IPS-20b (cell line): ENCODE results near the gene VPS13D.

Experiments
- H3K27ac ChIP-seq: one replicate; pipeline ENCODE4 v1.5.1; 2013; ENCODE audit warnings: low read length
- H3K27me3 ChIP-seq: 2 replicates; pipeline ENCODE4 v1.6.1; 2013; ENCODE audit warnings: mild to moderate bottlenecking, low read length, inconsistent platforms; ENCODE audit not compliant: insufficient read depth
- H3K36me3 ChIP-seq: 2 replicates; pipeline ENCODE4 v1.6.1; 2013; ENCODE audit warnings: low read depth, mild to moderate bottlenecking, inconsistent platforms, low read length, moderate library complexity; ENCODE audit not compliant: insufficient read depth
- H3K4me1 ChIP-seq: 2 replicates; pipeline ENCODE4 v1.6.1; 2013; ENCODE audit warnings: mild to moderate bottlenecking, control low read depth, inconsistent platforms, low read length, moderate library complexity; ENCODE audit not compliant: insufficient read depth
- H3K4me3 ChIP-seq: 2 replicates; pipeline ENCODE4 v1.5.1; 2013; ENCODE audit warnings: mild to moderate bottlenecking, low read length, inconsistent platforms
- H3K9ac ChIP-seq: 2 replicates; pipeline ENCODE4 v1.6.1; 2013; ENCODE audit warnings: low read depth, mild to moderate bottlenecking, inconsistent platforms, low read length, moderate library complexity
- H3K9me3 ChIP-seq: 2 replicates; pipeline ENCODE4 v1.6.1; 2013; ENCODE audit warnings: mild to moderate bottlenecking, low read depth, low read length, inconsistent platforms; ENCODE audit not compliant: insufficient read depth

VPS13D gene

DNA sequence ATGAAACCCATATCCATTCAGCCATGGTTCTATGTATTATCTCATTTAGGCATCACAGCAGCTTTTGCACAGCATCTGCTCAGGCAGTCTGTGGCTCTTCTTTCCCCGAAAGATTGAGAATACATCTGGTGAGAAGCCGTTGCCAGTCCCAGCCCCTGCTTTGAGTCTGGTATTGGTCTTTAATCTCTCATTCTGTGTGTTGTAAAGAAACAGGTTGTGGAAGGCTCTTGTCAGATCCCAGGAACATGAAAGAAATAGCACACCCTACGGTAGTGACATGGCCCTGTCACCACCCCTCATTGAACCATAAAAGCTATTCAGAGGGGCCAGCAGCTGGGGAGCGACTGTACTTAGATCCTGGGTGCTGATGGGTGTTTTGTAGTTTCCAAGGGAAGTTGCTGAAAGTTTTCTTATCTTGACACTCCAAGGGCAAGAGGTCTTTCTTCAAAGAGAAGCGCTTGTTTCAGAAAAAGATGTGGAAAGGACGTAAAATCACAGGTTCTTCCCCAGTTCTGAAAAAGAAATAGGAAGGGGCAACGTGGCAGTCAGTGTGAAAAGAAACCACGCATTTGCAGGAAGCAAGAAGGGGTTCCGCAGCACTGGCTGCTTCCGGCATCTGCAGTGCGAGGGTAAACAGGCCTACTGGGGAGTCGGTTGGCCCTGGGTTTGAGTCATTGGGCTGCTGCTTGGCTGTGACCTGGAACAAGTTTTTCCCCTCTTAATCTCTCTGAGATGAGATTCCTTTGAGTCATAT lies 243.1 kb downstream of the VPS13D start:
- Histone ChIP-seq H3K4me1 (peaks cover 3% of the 10 kb centered on the region; the same call in 1 of the 2 replicates), H3K27ac (no peak overlapping the region), H3K27me3 (no peaks in the 10 kb centered on the region), H3K36me3 (no peaks in the 10 kb centered on the region), H3K9me3 (peaks cover 15% of the 10 kb centered on the region; the same call in 1 of the 2 replicates), H3K9ac (no peak overlapping the region), H3K4me3 (no peak overlapping the region)

DNA sequence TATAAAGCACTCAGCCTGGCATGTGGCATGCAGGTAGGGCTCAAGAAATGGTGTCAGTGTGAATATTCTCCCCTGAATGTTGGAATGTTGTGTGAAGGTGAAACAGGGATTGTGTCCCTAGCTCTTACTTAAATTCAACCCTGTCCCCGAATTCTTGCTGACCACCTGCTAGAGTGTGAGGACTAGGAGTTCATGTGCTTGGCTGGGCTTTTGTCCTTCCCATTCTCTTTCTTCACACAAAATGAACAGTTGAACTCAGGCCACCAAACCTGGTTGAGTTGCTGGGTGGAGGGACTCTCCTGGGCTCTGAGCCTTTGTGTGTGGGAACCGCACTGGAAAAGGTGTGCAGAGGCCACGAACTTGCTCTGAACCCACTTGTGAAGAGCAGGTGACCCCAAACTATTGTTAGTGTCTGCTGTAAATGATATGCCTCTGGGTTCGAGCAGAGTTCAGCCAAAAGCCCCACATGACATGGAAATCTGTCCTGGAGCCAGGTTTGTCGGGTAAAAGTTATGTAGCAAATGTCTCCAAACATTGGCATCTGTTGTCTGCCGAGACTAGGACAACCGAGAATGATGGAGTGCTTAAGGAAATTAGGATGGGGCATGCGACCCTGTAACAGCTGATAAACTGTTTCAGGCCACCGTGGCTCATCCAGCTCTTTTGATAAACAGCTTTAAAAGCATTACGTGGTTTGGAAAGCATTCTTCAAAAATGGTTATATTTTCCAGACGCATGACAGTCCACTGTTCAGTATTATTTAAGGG lies 243.9 kb downstream of the VPS13D start:
- Histone ChIP-seq H3K4me1 (peaks cover 6% of the 10 kb centered on the region; the same call in 1 of the 2 replicates), H3K9ac (no peak overlapping the region)

DNA sequence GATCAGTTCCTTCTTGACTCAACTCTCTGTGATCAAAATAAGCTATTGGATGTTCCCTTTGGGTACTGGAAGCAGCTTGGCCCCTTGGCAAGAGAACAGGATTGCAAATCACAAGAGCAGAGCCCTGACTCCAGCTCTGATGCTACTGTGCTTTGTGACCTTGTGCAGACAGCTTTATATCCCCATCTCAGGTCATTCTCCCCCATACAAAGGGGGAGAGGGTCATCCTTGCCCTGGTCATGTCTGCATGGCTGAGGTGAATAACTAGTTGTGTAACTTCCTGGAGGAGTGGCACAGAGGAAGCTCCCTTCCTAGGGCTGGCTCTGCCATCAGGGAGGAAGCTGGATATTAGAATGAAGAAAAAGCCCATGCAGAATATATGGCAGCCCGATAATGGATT lies 245.3 kb downstream of the VPS13D start:
- H3K9ac ChIP-seq: no peak overlapping the region
- H3K4me1 ChIP-seq: peaks cover 7% of the 10 kb centered on the region; the same call in 1 of the 2 replicates
- no peaks in the 10 kb centered on the region for H3K27me3 ChIP-seq
- H3K9me3 ChIP-seq: peaks cover 15% of the 10 kb centered on the region; the same call in 1 of the 2 replicates
- no peaks in the 10 kb centered on the region for H3K36me3 ChIP-seq
- H3K27ac ChIP-seq: no peak overlapping the region
- no peak overlapping the region for H3K4me3 ChIP-seq

More for the DNA sequence above, 243.9 kb downstream of the VPS13D start:
- peaks cover 15% of the 10 kb centered on the region; the same call in 1 of the 2 replicates for H3K9me3 ChIP-seq
- no peak overlapping the region for H3K4me3 ChIP-seq
- no peaks in the 10 kb centered on the region for H3K27me3 ChIP-seq
- H3K27ac ChIP-seq: no peak overlapping the region
- H3K36me3 ChIP-seq: no peaks in the 10 kb centered on the region

DNA sequence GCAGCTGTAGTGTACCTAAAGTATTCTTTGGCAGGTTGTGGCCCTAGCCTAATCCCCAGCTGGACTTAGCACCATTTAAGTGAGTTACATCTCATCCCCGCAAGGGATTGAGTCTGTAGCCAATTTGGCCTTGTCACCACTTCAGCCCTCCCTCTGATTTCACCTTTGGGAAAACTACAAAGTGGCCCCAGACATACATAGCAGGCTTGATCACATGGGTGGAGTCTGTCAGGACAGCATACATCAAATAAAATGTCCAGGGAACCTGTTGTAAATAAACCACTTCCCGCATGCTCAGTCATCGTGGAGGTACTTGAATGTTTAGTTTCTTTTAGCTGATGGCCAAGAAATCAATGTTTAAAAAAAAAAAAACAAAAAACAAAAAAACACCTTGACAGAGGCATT lies 245.7 kb downstream of the VPS13D start:
- Histone ChIP-seq H3K27ac (no peak overlapping the region), H3K27me3 (no peaks in the 10 kb centered on the region), H3K9ac (no peak overlapping the region), H3K4me3 (no peak overlapping the region), H3K9me3 (peaks cover 15% of the 10 kb centered on the region; the same call in 1 of the 2 replicates), H3K36me3 (no peaks in the 10 kb centered on the region), H3K4me1 (peaks cover 7% of the 10 kb centered on the region; the same call in 1 of the 2 replicates)

DNA sequence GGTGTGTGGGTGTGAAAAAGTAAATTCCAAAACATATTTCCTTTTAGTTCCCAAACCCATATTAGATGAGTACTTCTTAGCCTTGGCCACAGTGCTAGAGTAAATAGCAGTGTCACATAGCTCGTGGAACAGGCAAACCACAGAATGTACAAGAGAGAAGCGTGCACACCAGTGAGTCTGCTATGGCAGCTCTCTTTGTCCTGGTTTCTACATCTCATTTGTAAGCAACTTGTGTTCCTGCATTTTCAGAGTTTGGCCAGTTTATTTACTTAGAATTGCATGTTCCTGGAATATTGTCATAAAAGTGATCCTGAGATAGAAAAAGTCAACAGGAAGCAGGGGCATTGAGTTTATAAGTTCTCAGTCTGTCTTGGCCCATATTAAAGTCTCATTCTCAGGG lies 246.1 kb downstream of the VPS13D start:
- Histone ChIP-seq H3K9me3 (peaks cover 15% of the 10 kb centered on the region; the same call in 1 of the 2 replicates), H3K4me3 (no peak overlapping the region), H3K27me3 (no peaks in the 10 kb centered on the region), H3K27ac (no peak overlapping the region), H3K36me3 (no peaks in the 10 kb centered on the region), H3K4me1 (peaks cover 7% of the 10 kb centered on the region; the same call in 1 of the 2 replicates), H3K9ac (no peak overlapping the region)

DNA sequence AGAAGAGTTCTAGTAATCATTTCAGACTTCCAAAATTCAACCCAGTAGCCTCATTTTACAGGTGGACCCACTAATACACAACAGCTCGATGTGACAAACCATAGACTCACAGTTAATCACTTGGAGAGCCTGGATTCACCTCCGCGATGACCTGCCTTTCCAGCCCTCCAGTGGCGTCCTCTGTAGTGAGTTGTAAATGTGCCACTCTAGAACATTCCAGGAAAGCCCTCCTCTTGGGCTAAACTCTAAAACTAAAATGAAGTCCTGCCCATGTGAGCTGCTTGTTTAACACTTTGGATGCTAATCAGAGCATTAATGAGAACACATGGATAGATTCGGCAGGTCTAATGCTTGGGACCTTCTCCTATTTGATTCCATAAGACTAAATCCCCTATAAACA lies 247.5 kb downstream of the VPS13D start:
- Histone ChIP-seq H3K9me3 (peaks cover 15% of the 10 kb centered on the region; the same call in 1 of the 2 replicates), H3K9ac (no peak overlapping the region), H3K27ac (no peak overlapping the region), H3K36me3 (no peaks in the 10 kb centered on the region), H3K27me3 (no peaks in the 10 kb centered on the region), H3K4me3 (no peak overlapping the region), H3K4me1 (peaks cover 7% of the 10 kb centered on the region; the same call in 1 of the 2 replicates)

DNA sequence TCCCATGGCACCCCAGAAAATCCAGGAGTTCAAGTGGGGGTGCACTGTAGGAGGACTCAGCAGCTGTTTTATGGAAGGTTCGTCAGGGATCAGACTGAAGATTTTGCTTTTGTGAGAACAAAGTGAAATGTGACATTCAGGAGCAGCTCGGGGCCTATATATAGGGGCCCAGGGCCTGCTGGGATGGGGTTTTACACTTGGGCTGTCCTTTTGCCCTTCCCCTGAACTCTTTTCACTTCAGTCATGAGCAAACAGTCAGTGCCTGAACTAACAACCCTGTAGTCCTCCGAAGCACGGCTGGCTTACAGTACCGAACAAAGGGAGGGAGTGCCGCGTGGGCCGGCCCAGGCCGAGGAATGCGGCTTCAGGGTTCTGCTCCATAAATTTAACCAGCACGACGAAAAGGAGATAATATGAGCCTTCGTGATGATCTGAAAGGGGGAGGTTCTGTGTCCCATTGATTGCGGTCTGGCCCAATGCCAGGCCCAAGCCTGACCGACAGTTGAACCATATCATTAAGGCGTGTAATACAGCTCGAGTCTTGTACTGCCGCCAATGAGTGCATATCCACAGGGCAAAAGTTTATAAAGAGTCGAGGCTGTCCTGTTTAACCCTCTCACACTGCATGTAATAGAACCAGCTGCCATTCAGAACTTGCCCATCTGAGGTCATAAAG lies 248.2 kb downstream of the VPS13D start:
- no peaks in the 10 kb centered on the region for H3K36me3 ChIP-seq
- H3K4me3 ChIP-seq: no peak overlapping the region

DNA sequence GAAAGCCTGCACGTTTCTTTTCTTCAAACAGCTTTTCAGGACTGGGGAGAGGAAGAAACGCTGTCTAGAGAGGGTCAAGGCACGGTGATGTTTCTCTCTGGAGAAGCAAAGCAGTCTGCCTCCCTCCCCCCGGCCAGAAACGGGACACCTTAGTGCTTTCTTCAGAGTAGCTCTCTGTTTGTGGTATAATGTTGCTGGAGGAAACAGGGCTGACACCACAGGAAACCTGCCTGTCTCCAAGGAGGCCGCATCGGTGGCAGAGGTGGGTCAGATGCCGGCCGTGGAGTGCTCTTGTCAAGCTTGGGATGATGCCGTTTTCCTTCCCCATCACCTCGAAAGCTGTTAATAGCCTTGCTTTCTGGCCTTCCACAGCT lies 248.8 kb downstream of the VPS13D start:
- H3K27ac ChIP-seq: no peak overlapping the region
- no peak overlapping the region for H3K9ac ChIP-seq

More for the DNA sequence above, 248.2 kb downstream of the VPS13D start:
- Histone ChIP-seq H3K27me3 (no peaks in the 10 kb centered on the region), H3K9ac (peak overlapping the region; percentile 35; the same call in 1 of the 2 replicates), H3K9me3 (peaks cover 15% of the 10 kb centered on the region; the same call in 1 of the 2 replicates), H3K27ac (no peak overlapping the region), H3K4me1 (peaks cover 7% of the 10 kb centered on the region; the same call in 1 of the 2 replicates)

DNA sequence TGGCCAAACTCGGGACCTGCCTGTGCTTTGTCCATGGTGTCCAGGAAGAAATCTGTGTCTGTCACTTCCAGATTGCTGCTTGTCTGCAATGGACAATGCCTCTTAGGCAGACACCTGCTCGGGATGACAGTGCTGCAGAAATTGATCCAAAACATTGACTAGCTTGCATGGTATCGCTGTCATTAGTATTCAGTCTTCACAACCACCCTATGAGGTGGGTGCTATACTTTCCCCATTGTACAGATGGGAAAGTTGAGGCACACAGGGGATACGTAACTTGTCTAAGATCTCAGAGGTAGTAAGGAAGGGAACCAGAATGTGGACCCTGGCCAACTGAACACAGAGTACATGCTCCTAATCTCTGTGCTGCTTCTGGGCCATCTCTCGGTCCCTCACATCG lies 249.5 kb downstream of the VPS13D start:
- H3K27me3 ChIP-seq: no peaks in the 10 kb centered on the region
- H3K4me1 ChIP-seq: peaks cover 7% of the 10 kb centered on the region; the same call in 1 of the 2 replicates
- H3K9me3 ChIP-seq: peaks cover 4% of the 10 kb centered on the region; the same call in 1 of the 2 replicates
- no peak overlapping the region for H3K27ac ChIP-seq
- H3K36me3 ChIP-seq: no peaks in the 10 kb centered on the region
- H3K4me3 ChIP-seq: no peak overlapping the region
- H3K9ac ChIP-seq: no peak overlapping the region

More for the DNA sequence above, 248.8 kb downstream of the VPS13D start:
- no peak overlapping the region for H3K4me3 ChIP-seq
- no peaks in the 10 kb centered on the region for H3K27me3 ChIP-seq
- no peaks in the 10 kb centered on the region for H3K36me3 ChIP-seq
- H3K9me3 ChIP-seq: peaks cover 11% of the 10 kb centered on the region; the same call in 1 of the 2 replicates
- peaks cover 7% of the 10 kb centered on the region; the same call in 1 of the 2 replicates for H3K4me1 ChIP-seq

DNA sequence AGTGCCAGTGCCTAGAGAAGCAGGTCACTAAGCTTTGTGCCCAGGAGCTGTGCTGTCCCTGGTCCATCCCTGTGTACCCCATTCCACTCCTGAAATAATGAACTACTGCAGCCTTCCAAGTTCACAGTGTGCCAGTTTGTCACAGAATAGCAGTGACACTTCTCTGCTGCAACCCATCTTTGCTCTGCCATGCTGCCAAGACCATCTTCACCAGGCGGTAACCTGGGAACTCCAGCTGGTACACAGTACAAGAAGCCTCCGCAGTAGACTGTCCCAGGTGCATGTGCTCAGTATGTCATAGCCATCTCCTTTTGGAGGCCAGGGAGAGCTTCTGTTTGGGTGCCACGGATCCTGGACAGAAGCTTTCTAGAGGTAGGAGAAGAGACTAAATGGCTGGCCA lies 250.2 kb downstream of the VPS13D start:
- Histone ChIP-seq H3K4me1 (peaks cover 7% of the 10 kb centered on the region; the same call in 1 of the 2 replicates), H3K27ac (no peak overlapping the region), H3K9ac (no peak overlapping the region), H3K4me3 (no peak overlapping the region), H3K27me3 (no peaks in the 10 kb centered on the region), H3K36me3 (no peaks in the 10 kb centered on the region), H3K9me3 (no peaks in the 10 kb centered on the region)

DNA sequence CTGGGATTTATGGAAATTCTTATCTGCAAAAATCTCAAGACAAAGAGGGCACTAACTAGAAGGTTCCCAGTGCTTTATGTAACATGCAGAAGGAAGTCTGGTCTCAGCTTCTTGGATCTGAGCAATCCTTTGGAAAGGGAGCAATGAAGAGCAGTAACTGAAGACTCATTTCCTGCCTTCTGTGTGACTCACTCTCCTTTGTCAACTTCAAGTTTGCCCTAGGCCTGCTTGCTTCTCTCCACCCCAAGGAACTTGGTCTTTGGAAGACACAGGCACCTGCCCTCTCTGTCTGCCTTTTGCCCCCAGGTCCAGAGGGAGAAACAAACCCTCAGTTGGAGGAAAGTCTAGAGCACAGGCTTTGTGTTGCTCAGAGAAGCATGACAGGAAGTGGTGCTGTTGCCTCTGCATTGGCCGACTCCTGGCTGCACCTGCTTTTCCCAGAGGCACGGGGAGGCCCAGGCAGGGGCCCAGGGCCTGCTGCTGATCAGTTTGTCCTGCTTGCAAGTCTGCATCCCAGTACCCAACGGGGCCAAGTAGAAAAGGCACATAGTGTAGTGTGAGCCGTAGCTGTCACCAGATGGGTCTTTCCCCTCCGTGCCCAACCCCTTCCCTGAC lies 251.0 kb downstream of the VPS13D start:
- no peak overlapping the region for H3K27ac ChIP-seq
- no peaks in the 10 kb centered on the region for H3K9me3 ChIP-seq
- H3K36me3 ChIP-seq: no peaks in the 10 kb centered on the region
- H3K4me1 ChIP-seq: peaks cover 7% of the 10 kb centered on the region; the same call in 1 of the 2 replicates
- no peaks in the 10 kb centered on the region for H3K27me3 ChIP-seq
- no peak overlapping the region for H3K4me3 ChIP-seq
- no peak overlapping the region for H3K9ac ChIP-seq
